GM21390 (cell line): ENCODE measurements around the gene PSKH1.

Experiments
- ATAC-seq: cut with Tn5 transposase; IDR thresholded peaks from one replicate; pipeline ENCODE4 v1.9.1; 2021; ENCODE audit not compliant: unreplicated experiment

The PSKH1 gene

GRCh38 chr16:67977005-67977404 lies 84.0 kb downstream of the PSKH1 start:
- ATAC-seq = no peak

GRCh38 chr16:67977469-67978227 lies 84.6 kb downstream of the PSKH1 start:
- no peak for ATAC-seq
